DMS114 treated with DMSO at 0.1 percent for 48 hours (cell line): Measurements from ENCODE around the gene PAK1IP1.
A peak's percentile ranks its signal among the peaks of the same experiment; 100 is the strongest.
"Not testable (repeated sequence)": the region's sequence is repeated elsewhere in the genome, so short reads cannot be mapped to it uniquely, and the experiment has no call there.

Experiments used
- DNase-seq: peaks from one replicate; lab custom pipeline; 2025; ENCODE audit not compliant: unreplicated experiment; lab: John Stamatoyannopoulos, UW

The PAK1IP1 gene

GRCh38 chr6:10690651-10691445 lies 3.9 kb upstream of the PAK1IP1 start:
- DNase-seq: no peak

DNA sequence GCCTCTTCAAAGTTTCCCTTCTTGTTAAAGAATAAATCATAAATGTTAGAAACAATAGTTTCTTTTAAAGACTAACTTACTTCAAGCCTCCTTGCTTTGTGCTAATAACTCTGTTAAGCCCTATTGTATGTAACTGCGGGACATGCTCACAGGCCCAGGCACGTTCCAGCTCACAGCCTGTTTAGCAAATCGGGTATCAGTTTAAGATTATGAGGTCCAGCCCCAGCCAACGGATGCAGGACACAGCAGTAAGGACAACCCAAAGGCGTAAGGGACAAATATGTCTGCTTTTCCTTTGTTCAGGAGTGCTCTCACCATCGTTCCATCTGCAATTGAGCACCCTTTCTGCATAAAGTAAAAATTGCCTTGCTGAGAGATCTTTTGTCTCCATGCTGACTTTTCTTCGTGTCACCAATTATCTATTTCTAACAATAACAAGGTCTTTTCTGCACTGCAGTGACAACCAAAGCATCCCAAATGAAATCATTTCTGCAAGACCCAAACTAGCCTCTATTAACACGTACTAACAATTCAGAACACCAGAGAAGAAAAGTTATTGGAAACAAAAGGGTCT lies 1.7 kb upstream of the PAK1IP1 start:
- no peak for DNase-seq

DNA sequence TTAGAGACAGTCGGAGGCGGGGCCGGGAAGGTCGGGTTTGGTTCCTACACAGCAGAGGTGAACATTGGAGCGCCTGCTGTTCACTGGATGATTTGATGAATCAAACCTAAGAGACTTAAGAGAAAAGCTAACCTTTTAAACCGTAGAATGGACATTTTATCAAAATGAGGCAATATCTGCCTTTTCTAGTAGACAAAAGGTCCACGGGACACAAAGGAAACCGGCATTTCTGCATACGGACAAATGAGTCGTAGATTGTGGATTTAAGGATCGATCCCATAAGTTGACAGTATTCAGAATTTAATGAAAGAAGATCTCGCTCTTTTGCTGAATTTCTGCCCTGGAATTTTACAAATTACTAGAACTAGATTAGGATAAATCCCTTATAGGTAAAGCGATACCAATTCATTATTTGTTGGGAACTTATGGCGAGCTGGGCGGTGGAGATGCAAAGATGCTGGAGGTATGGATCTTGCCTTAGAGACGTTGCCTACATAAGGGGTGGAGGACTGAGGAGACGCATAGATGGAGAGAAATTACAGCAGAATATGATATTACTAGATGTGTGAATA lies 400 bp downstream of the PAK1IP1 start:
- DNase-seq: no peak

DNA sequence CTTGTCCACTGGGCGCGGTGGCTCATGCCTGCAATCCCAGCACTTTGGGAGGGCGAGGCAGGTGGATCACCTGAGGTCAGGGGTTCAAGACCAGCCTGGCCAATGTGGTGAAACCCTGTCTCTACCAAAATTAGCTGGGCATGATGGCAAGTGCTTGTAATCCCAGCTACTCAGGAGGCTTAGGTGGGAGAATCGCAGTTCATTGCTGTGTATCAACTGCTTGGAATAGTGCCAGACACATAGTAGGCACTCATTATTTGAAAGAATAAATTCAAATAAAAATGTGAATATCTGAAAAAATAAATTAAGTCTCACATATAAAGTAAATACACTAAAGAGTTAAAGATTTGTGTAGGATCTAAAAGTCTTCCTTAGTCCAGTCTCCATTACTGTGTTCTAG lies 1.9 kb downstream of the PAK1IP1 start:
- DNase-seq: no peak

DNA sequence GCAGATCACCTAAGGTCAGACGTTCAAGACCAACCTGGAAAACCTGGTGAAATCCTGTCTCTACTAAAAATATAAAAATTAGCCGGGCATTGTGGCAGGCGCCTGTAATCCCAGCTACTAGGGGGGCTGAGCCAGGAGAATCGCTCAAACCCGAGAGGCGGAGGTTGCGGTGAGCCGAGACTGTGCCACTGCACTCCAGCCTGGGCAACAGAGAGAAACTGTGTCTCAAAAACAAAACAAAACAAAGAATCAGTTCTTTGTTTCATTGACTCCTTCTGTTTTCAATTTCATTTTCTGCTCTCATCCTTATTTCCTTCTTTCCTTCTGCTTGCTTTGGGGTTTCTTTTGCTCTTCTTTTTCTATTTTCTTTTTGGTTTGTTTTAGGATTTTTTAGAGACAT lies 19.2 kb downstream of the PAK1IP1 start:
- no peak for DNase-seq

DNA sequence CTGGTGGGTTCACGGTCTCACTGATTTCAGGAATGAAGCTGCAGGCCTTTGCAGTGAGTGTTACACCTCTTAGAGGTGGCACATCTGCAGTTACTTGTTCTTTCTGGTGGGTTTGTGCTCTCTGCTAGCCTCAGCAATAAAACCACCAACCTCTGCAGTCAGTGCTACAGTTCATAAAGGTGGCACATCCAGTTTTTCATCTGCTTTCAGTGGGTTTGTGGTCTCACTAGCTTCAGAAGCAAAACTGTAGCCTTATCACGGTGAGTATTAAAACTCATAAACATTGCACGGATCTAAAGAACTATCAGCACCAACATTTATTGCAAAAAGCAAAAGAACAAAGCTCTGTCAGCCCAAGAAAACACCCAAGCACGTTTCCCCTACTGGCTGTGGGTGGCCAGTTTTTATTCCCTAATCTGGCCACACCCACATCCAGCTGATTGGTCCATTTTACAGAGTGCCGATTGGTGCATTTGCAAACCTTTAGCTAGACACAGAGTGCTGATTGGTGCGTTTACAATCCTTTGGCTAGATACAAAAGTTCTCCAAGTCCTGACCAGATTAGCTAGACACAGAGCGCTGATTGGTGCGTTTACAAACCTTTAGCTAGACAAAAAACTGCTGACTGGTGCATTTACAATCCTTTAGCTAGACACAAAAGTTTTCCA lies 24.7 kb downstream of the PAK1IP1 start:
- peak; percentile 28 for DNase-seq

DNA sequence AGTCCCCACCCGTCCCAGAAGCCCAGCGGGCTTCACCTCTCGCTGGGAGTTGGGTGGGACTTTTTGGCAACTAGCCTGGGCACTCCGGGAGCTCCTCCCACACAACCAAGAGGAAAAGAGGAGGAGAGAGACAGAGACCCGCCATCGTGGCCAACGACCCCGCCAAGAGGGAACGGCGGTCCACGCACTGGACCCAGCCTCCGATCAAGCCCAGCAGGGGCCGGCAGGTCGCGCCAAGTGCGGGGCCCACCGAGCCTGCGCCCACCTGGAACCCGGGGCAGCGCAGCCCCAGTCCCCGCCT lies 25.1 kb downstream of the PAK1IP1 start:
- DNase-seq: no peak

DNA sequence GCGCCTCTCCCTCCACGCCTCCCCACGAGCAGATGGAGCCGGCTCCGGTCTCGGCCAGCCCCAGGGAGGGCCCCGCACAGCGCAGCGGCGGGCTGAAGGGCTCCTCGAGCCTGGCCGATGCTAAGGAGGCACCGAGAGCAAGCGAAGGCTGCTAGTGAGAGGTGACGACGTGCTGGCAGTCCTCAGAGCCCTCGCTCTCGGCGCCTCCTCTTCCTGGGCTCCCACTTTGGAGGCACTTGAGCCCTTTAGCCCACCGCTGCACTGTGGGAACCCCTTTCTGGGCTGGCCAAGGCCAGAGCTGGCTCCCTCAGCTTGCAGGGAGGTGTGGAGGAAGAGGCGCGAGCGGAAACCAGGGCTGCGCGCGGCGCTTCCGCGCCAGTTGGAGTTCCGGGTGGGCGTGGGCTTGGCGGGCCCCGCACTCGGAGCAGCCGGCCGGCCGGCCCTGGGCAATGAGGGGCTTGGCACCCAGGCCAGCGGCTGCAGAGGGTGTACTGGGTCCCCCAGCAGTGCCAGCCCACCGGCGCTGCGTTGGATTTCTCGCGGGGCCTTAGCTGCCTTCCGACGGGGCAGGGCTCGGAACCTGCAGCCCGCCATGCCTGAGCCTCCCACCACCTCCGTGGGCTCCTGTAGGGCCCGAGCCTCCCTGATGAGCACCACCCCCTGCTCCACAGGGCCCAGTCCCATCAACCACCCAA lies 25.6 kb downstream of the PAK1IP1 start:
- no peak for DNase-seq

DNA sequence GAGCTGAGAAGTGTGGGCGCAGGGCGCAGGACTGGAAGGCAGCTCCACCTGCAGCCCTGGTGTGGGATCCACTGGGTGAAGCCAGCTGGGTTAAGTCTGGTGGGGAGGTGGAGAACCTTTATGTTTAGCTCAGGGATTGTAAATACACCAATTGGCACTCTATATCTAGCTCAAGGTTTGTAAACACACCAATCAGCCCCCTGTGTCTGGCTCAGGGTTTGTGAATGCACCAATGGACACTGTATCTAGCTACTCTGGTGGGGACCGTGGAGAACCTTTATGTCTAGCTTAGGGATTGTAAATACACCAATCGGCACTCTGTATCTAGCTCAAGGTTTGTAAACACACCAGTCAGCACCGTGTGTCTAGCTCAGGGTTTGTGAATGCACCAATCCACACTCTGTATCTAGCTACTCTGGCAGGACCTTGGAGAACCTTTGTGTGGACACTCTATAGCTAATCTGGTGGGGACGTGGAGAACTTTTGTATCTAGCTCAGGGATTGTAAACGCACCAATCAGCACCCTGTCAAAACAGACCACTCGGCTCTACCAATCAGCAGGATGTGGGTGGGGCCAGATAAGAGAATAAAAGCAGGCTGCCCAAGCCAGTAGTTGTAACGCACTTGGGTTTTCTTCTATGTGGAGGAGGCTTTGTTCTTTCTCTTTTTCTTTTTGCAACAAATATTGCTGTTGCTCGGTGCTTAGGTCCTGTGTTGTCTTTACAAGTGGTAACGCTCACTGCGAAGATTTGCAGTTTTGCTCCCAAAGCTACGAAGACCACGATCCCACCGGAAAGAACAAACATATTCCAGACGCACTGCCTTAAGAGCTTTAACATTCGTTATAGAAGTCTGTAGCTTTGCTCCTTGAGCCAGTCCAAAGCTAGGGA lies 26.4 kb downstream of the PAK1IP1 start:
- not testable (repeated sequence) for DNase-seq

- DNase-seq: no peak
These were observed 27.2 kb downstream of the PAK1IP1 start for GRCh38 chr6:10721850-10722569.

- no peak for DNase-seq
These were observed 27.7 kb downstream of the PAK1IP1 start for GRCh38 chr6:10722570-10722819.

- peak; percentile 96 for DNase-seq
These were observed 28.2 kb downstream of the PAK1IP1 start, which contains the start of gene TMEM14C for GRCh38 chr6:10722820-10723566. TMEM14C (plus strand) TSS chr6:10723070; CDS start chr6:10724614, 1,544 bp downstream.

DNA sequence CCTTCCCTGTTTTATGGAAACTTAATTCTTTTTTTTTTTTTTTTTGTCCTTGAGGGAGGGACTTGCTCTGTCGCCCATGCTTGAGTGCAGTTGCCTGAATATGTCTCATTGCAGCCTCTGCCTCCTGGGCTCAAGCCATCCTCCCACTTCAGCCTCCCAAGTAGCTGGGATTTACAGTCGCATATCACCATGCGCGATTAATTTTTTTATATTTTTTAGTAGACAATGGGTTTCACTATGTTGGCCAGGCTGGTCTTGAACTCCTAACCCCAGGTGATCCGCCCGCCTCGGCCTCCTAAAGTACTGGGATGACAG lies 28.8 kb downstream of the PAK1IP1 start:
- no peak for DNase-seq

DNA sequence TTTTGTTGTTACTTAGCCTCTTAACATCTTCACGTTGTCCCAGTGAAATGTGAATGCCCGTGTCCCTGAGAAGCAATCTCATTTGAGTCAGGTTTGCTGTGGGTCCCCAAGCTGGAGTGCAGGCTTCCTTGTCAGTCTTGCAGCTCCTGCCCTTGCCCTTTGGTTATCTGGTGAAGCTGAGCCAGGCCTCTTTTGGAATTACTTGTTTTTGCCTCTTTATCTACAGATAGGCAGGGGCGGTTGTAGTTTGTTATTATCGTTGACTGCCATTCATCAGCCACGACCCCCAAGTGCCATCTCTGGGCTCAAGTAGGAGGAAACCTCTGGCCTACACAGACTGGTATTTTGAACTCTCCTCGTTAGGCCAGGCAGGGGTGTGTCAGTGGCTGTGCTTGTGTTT lies 30.3 kb downstream of the PAK1IP1 start:
- no peak for DNase-seq

DNA sequence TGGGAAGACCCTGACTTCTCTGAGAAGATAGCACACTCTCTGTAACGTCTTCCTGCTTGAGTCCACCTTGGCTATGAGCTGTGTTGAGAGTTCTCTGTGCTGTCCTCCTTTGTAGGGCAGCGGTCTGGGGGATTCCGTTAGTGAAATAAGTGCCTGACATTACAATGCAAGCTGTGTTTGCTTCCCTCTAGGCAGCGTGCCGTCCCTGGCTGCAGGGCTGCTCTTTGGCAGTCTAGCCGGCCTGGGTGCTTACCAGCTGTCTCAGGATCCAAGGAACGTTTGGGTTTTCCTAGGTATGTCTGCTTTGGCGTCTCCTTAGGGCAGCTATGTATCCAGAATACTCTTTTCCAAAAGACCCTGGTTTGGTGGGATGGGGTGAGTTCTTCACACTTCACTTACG lies 30.9 kb downstream of the PAK1IP1 start:
- DNase-seq: no peak

DNA sequence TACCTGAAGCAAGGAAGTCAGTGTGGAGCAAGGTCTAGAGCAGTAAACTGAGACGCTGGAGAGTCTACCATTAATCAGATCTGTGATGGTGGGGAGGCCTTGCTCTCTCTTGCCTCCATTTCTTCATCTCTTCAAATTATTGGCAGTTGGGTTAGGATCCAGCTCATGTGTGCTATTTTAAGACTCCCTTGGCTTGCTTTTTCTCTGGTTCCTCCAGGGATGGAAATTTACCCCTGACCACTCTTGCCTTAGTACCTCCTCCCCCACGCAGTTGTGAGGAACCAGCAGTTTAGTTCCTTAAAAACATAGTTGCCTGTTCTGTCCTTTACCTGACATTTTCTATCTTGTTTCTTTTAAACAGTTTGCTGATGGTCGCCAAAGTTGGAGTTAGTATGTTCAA lies 35.5 kb downstream of the PAK1IP1 start:
- no peak for DNase-seq

DNA sequence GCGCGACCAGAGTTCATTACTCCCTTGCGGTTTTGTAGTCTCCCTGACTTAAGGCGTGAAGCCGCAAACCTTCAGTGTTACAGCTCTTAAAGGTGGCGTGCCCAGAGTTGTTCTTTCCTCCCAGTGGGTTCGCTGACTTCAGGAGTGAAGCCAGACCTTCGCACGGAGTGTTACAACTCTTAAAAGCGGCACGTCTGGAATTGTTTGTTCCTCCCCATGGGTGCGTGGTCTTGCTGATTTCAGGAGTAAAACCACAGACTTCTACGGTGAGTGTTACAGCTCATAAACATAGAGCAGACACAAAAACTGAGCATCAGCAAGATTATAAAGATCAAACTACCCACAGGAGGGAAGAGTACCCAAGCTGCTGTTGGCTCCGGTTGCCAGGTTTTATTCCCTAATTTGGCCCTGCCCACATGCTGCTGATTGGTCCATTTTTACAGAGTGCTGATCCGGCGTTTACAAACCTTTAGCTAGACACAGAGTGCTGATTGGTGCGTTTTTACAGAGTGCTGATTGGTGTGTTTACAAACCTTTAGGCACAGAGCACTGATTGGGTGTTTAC lies 38.5 kb downstream of the PAK1IP1 start:
- no peak for DNase-seq

- DNase-seq: no peak
These were observed 39.1 kb downstream of the PAK1IP1 start for GRCh38 chr6:10733863-10734262.

DNA sequence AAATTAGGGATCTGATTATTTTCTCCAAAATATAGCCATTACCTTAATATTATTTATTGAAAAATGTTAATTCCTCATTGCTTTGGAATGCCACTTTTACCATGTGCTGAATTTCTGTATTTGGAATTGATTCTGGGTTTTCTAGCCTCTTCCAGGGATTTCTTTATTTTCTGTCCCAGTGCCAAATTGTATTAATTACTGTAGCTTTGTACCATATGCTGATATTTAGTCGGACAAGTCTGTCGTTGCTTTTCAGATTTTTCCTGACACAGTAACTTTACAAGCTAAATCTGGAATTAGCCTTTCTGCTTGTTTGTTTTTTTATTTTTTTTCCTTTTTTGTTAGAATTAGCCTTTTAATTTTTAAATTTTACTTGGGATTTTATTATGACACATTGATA lies 42.0 kb downstream of the PAK1IP1 start:
- DNase-seq: no peak
